Body of pancreas (tissue), 4 donors: ENCODE data around the gene CFAP100.

Experiments used
- POLR2A ChIP-seq, 3 donors: fragments of 450-650 bp; IDR thresholded peaks; one replicate each; pipeline ENCODE4 v1.6.1; 2016; ENCODE audit warnings: antibody characterized with exemption in 3 of 3, mild to moderate bottlenecking in 2 of 3
- TF ChIP-seq, protein P1 (sequence below), 7 experiments: fragments of 450-650 bp in 4 of 7; fragments of 200-600 bp in 3 of 7; sonication (generic) in 3 of 7; IDR thresholded peaks; one replicate each; pipeline ENCODE4 v1.5.1; 2016 to 2019; ENCODE audit warnings: antibody characterized with exemption in 7 of 7

DNA sequence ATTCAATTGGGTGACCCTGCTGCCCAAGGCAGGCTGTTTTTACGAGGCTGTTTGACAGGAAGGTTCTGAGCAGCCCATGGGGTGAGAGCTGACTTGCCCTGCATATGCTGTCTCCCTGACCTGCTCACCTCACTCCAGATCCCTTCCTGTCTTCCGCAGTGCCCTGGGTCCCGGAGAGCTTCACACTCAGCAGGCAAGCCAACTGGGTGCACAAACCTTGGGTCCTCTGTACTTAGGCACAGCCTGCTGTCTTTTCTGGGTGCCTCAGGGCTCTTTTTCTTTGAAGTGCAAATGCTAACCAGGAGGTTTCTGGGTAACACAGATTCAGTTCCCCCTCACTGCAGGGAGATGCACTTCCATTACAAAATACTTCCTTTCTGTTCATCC is 48.1 kb downstream of the CFAP100 start:
- TF ChIP-seq, protein P1, sequence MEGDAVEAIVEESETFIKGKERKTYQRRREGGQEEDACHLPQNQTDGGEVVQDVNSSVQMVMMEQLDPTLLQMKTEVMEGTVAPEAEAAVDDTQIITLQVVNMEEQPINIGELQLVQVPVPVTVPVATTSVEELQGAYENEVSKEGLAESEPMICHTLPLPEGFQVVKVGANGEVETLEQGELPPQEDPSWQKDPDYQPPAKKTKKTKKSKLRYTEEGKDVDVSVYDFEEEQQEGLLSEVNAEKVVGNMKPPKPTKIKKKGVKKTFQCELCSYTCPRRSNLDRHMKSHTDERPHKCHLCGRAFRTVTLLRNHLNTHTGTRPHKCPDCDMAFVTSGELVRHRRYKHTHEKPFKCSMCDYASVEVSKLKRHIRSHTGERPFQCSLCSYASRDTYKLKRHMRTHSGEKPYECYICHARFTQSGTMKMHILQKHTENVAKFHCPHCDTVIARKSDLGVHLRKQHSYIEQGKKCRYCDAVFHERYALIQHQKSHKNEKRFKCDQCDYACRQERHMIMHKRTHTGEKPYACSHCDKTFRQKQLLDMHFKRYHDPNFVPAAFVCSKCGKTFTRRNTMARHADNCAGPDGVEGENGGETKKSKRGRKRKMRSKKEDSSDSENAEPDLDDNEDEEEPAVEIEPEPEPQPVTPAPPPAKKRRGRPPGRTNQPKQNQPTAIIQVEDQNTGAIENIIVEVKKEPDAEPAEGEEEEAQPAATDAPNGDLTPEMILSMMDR (IDR thresholded peaks at IDR 0.05) = no peak
- no peak for TF ChIP-seq POLR2A (IDR thresholded peaks at IDR 0.05)
